Type B pancreatic cell (in vitro differentiated cells): Measurements from ENCODE around the gene HNRNPF. TPM values are rescaled to one million over a fixed set of nuclear protein-coding genes. Genes with fewer than 3 reads are reported as not detected.
"Not testable (repeated sequence)": the region's sequence is repeated elsewhere in the genome, so short reads cannot be mapped to it uniquely, and the experiment has no call there.

Experiments used
- DNase-seq: peaks from one replicate; pipeline ENCODE4 v3.0.0; 2021; ENCODE audit warnings: mixed read lengths; ENCODE audit not compliant: unreplicated experiment; ENCODE audit errors: extremely low spot score
- H3K27ac Mint-ChIP-seq: 2 replicates; pipeline ENCODE4 v1.8.0; 2021; ENCODE audit warnings: mild to moderate bottlenecking, mixed read lengths
- H3K27me3 Mint-ChIP-seq: 2 replicates; pipeline ENCODE4 v1.8.0; 2021; ENCODE audit warnings: mixed read lengths
- H3K36me3 Mint-ChIP-seq: 2 replicates; pipeline ENCODE4 v1.8.0; 2021; ENCODE audit warnings: mixed read lengths
- H3K4me1 Mint-ChIP-seq: one replicate; pipeline ENCODE4 v1.8.0; 2021; ENCODE audit warnings: mixed read lengths; ENCODE audit not compliant: unreplicated experiment
- H3K4me3 Mint-ChIP-seq: 2 replicates; pipeline ENCODE4 v1.8.0; 2021; ENCODE audit warnings: mild to moderate bottlenecking, mixed read lengths
- H3K9me3 Mint-ChIP-seq: 2 replicates; pipeline ENCODE4 v1.8.0; 2021; ENCODE audit warnings: mixed read lengths
- long read RNA-seq: library from polyadenylated mRNA; unstranded; transcript quantifications from one replicate; pipeline ENCODE4 v2.0.0, GENCODE V29; 2020
- total RNA-seq: library from RNA; stranded (reverse); gene quantifications from 2 replicates; pipeline ENCODE4 v1.2.1, GENCODE V29; 2021; ENCODE audit warnings: low replicate concordance
- TF ChIP-seq, protein P1 (sequence below): fragments of 200-600 bp; sonication (generic); conservative IDR thresholded peaks from 2 replicates; pipeline ENCODE4 v1.5.0; 2021; ENCODE audit warnings: antibody characterized with exemption, mild to moderate bottlenecking

Gene HNRNPF, protein sequence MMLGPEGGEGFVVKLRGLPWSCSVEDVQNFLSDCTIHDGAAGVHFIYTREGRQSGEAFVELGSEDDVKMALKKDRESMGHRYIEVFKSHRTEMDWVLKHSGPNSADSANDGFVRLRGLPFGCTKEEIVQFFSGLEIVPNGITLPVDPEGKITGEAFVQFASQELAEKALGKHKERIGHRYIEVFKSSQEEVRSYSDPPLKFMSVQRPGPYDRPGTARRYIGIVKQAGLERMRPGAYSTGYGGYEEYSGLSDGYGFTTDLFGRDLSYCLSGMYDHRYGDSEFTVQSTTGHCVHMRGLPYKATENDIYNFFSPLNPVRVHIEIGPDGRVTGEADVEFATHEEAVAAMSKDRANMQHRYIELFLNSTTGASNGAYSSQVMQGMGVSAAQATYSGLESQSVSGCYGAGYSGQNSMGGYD
- total RNA-seq: 220 and 287 TPM in 2 replicates
- long read RNA-seq, transcript HNRNPF-204 (3 exons, 2,755 nt): major isoform, 614 of 1,952 reads
- long read RNA-seq, transcript HNRNPF-203 (4 exons, 2,617 nt): minor isoform, 371 of 1,952 reads
- long read RNA-seq, transcript HNRNPF-201 (4 exons, 2,186 nt): minor isoform, 57 of 1,952 reads
- long read RNA-seq, transcript HNRNPF-207 (4 exons, 2,676 nt): minor isoform, 101 of 1,952 reads
- long read RNA-seq, partial matches to known transcripts: 12 of 1,952 reads
- long read RNA-seq, other reads (novel, unspliced or antisense): 744 of 1,952 reads

- H3K36me3 Mint-ChIP-seq: peaks cover 6% of the 10 kb centered on the region
- TF ChIP-seq, protein P1, sequence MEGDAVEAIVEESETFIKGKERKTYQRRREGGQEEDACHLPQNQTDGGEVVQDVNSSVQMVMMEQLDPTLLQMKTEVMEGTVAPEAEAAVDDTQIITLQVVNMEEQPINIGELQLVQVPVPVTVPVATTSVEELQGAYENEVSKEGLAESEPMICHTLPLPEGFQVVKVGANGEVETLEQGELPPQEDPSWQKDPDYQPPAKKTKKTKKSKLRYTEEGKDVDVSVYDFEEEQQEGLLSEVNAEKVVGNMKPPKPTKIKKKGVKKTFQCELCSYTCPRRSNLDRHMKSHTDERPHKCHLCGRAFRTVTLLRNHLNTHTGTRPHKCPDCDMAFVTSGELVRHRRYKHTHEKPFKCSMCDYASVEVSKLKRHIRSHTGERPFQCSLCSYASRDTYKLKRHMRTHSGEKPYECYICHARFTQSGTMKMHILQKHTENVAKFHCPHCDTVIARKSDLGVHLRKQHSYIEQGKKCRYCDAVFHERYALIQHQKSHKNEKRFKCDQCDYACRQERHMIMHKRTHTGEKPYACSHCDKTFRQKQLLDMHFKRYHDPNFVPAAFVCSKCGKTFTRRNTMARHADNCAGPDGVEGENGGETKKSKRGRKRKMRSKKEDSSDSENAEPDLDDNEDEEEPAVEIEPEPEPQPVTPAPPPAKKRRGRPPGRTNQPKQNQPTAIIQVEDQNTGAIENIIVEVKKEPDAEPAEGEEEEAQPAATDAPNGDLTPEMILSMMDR: no peak
- H3K4me1 Mint-ChIP-seq: peaks cover 14% of the 10 kb centered on the region
- H3K27ac Mint-ChIP-seq: peak within 1 kb of the TSS; percentile 100
- peak; percentile 96 for DNase-seq
- H3K27me3 Mint-ChIP-seq: no peaks in the 10 kb centered on the region
- peak within 1 kb of the TSS; percentile 99 for H3K4me3 Mint-ChIP-seq
- no peaks in the 10 kb centered on the region for H3K9me3 Mint-ChIP-seq
Observed at GRCh38 chr10:43408710-43409384, at the start of gene HNRNPF. Gene HNRNPF, minus strand, starts transcription at chr10:43409186. Its CDS starts 21,302 bp downstream, at chr10:43387884.

DNA sequence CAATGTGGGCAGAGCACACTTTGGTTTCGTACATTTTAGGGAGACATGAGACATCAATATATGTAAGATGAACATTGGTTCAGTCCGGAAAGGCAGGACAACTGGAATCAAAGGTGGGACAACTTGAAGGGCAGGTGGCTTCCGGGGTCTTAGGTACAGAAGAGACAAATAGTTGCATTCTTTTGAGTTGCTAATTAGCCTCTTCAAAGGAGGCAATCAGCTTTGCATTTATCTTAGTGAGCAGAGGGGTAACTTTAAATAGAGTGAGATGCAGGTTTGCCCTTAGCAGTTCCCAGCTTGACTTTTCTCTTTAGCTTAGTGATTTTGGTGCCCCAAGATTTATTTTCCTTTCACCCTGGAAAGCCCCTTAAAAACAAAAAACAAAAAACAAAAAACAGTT is 49.2 kb upstream of the HNRNPF start:
- TF ChIP-seq, protein P1: no peak
- Mint-ChIP-seq H3K4me1 (peaks cover 9% of the 10 kb centered on the region), H3K27ac (no peak overlapping the region), H3K27me3 (no peaks in the 10 kb centered on the region), H3K4me3 (no peak overlapping the region), H3K36me3 (peaks cover 3% of the 10 kb centered on the region), H3K9me3 (no peaks in the 10 kb centered on the region)
- DNase-seq: no peak

- not testable (repeated sequence) for H3K27me3 Mint-ChIP-seq, H3K36me3 Mint-ChIP-seq, DNase-seq, H3K9me3 Mint-ChIP-seq, H3K4me1 Mint-ChIP-seq, H3K27ac Mint-ChIP-seq, H3K4me3 Mint-ChIP-seq
Observed at GRCh38 chr10:43456561-43456960, 47.6 kb upstream of the HNRNPF start.

GRCh38 chr10:43454025-43454424 is 45.0 kb upstream of the HNRNPF start:
- H3K36me3 Mint-ChIP-seq, H3K4me1 Mint-ChIP-seq, DNase-seq, H3K27me3 Mint-ChIP-seq, H3K9me3 Mint-ChIP-seq: not testable (repeated sequence)
- Mint-ChIP-seq H3K27ac (peak overlapping the region; percentile 50), H3K4me3 (peak overlapping the region; percentile 96)

- peaks cover 6% of the 10 kb centered on the region for H3K4me1 Mint-ChIP-seq
- H3K9me3 Mint-ChIP-seq: no peaks in the 10 kb centered on the region
- peak overlapping the region; percentile 53 for H3K4me3 Mint-ChIP-seq
- H3K36me3 Mint-ChIP-seq: peaks cover 3% of the 10 kb centered on the region
- no peaks in the 10 kb centered on the region for H3K27me3 Mint-ChIP-seq
- peak overlapping the region; percentile 49 for H3K27ac Mint-ChIP-seq
- TF ChIP-seq, protein P1: no peak
- no peak for DNase-seq
Observed at GRCh38 chr10:43453266-43453831, 44.4 kb upstream of the HNRNPF start.

DNA sequence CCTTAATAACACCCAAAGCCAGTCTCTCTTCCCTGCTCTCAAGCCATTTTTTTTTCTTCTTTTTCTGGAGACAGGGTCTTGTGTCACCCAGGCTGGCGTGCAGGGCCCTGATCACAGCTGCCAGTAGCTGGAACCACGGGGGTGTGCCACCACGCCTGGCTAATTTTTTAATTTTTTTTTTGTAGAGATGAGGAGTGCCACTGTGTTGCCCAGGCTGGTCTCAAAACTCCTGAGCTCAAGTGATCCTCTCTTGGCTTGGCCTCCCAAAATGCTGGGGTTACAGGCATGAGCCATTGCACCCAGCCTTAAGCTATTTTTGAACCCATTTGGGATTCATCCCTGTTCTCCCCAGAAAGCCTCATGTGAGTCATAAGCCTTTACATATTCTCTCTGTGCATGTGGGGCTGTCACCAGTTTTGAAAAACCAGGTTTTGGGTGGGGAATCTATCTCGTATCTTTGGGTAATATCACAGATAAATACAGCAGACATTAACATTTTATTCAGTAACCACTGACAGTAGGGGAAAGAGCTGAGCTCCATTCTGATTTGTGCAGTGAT is 43.4 kb upstream of the HNRNPF start:
- no peak overlapping the region for H3K4me3 Mint-ChIP-seq
- H3K4me1 Mint-ChIP-seq: peaks cover 6% of the 10 kb centered on the region
- H3K27me3 Mint-ChIP-seq: no peaks in the 10 kb centered on the region
- peaks cover 6% of the 10 kb centered on the region for H3K36me3 Mint-ChIP-seq
- TF ChIP-seq, protein P1: no peak
- peaks cover 2% of the 10 kb centered on the region for H3K9me3 Mint-ChIP-seq
- DNase-seq: no peak
- no peak overlapping the region for H3K27ac Mint-ChIP-seq
